Hepatocyte (in vitro differentiated cells): Measurements from ENCODE around the gene MAN2A1. TPM values are rescaled to one million over a fixed set of nuclear protein-coding genes. Genes with fewer than 3 reads are reported as not detected.

Source experiments
- DNase-seq: peaks from one replicate; pipeline ENCODE4 v3.0.0-alpha.2; 2016; ENCODE audit warnings: low spot score
- H2AFZ ChIP-seq: fragments of 200-600 bp; sonication (generic); 2 replicates; pipeline ENCODE4 v1.6.0; 2016; ENCODE audit warnings: antibody characterized with exemption, mild to moderate bottlenecking
- H3K27ac ChIP-seq: fragments of 200-600 bp; sonication (generic); 2 replicates; pipeline ENCODE4 v1.5.1; 2016; ENCODE audit warnings: mild to moderate bottlenecking
- H3K27me3 ChIP-seq: fragments of 200-600 bp; sonication (generic); 2 replicates; pipeline ENCODE4 v1.6.1; 2016
- H3K36me3 ChIP-seq: fragments of 200-600 bp; sonication (generic); replicated peaks from 2 replicates; pipeline ENCODE4 v1.5.1; 2016; ENCODE audit warnings: low read depth; ENCODE audit not compliant: insufficient read depth
- H3K4me1 ChIP-seq: fragments of 200-600 bp; sonication (generic); 2 replicates; pipeline ENCODE4 v1.5.1; 2016; ENCODE audit warnings: mild to moderate bottlenecking, moderate library complexity; ENCODE audit not compliant: insufficient read depth
- H3K4me2 ChIP-seq: fragments of 200-600 bp; sonication (generic); 2 replicates; pipeline ENCODE4 v1.6.0; 2016
- H3K4me3 ChIP-seq: fragments of 200-600 bp; sonication (generic); 2 replicates; pipeline ENCODE4 v1.5.1; 2016; ENCODE audit warnings: mild to moderate bottlenecking
- H3K79me2 ChIP-seq: fragments of 200-600 bp; sonication (generic); 2 replicates; pipeline ENCODE4 v1.6.0; 2017; ENCODE audit warnings: mild to moderate bottlenecking
- H3K9me2 ChIP-seq: fragments of 200-600 bp; sonication (generic); replicated peaks from 2 replicates; pipeline ENCODE4 v1.6.0; 2017; ENCODE audit warnings: mild to moderate bottlenecking; ENCODE audit not compliant: insufficient read depth
- H3K9me3 ChIP-seq: fragments of 200-600 bp; sonication (generic); 2 replicates; pipeline ENCODE4 v1.5.1; 2016; ENCODE audit warnings: low read depth, mild to moderate bottlenecking
- H4K20me1 ChIP-seq: fragments of 200-600 bp; sonication (generic); 2 replicates; pipeline ENCODE4 v1.6.0; 2016; ENCODE audit warnings: mild to moderate bottlenecking; ENCODE audit not compliant: insufficient read depth, poor library complexity, severe bottlenecking
- CTCF ChIP-seq: fragments of 200-600 bp; sonication (generic); IDR thresholded peaks from 2 replicates; pipeline ENCODE4 v1.5.1; 2016; ENCODE audit warnings: antibody characterized with exemption, mild to moderate bottlenecking; ENCODE audit not compliant: poor library complexity
- EZH2 ChIP-seq: fragments of 200-600 bp; sonication (generic); IDR thresholded peaks from 2 replicates; pipeline ENCODE4 v1.6.1; 2016; ENCODE audit warnings: antibody characterized with exemption, mild to moderate bottlenecking, borderline replicate concordance
- EZH2phosphoT487 ChIP-seq: fragments of 200-600 bp; sonication (generic); IDR thresholded peaks from one replicate; pipeline ENCODE4 v1.6.1; 2018; ENCODE audit warnings: antibody characterized with exemption, mild to moderate bottlenecking, low read depth, moderate library complexity; ENCODE audit not compliant: unreplicated experiment, severe bottlenecking
- WGBS: methylation state at CpG from one replicate; pipeline ENCODE4 v1.1.6; 2016; ENCODE audit warnings: low lambda C conversion rate; ENCODE audit errors: missing lambda C conversion rate; 5-methylcytosine and 5-hydroxymethylcytosine counted together
- polyA plus RNA-seq: library from polyadenylated mRNA; unstranded; fragments of >200 nt; fragmentation: Nextera tagmentation; extraction: Ambion mirVana; gene quantifications from 2 replicates; pipeline ENCODE4 v1.2.1, GENCODE V29; 2016
- total RNA-seq: library from RNA; depleted of rRNA; stranded (reverse); fragments of >200 nt; gene quantifications from 2 replicates; pipeline ENCODE4 v1.2.3, GENCODE V29; 2014

The MAN2A1 gene
- total and polyA plus RNA-seq, 2 experiments from 2014 or later: 31.5 to 150 TPM

- H3K27me3 ChIP-seq: no peaks in the 10 kb centered on the region
- no peak for DNase-seq
- peaks cover 3% of the 10 kb centered on the region for H3K4me1 ChIP-seq
- no peaks in the 10 kb centered on the region for H4K20me1 ChIP-seq
- H3K27ac ChIP-seq: no peak overlapping the region
- no peak overlapping the region for H3K4me3 ChIP-seq
- H3K9me2 ChIP-seq: no peaks in the 10 kb centered on the region
- no peak overlapping the region for H2AFZ ChIP-seq
- 100% methylated on average over 1 of the region's 1 CpG for WGBS
- TF ChIP-seq EZH2phosphoT487 (no peak), CTCF (no peak), EZH2 (no peak)
- H3K36me3 ChIP-seq: no peaks in the 10 kb centered on the region
- peaks cover 7% of the 10 kb centered on the region for H3K9me3 ChIP-seq
- H3K4me2 ChIP-seq: no peak overlapping the region
- H3K79me2 ChIP-seq: peaks cover 40% of the 10 kb centered on the region
Observed at GRCh38 chr5:109762821-109763220, 73.1 kb downstream of the MAN2A1 start.

GRCh38 chr5:109767184-109767995 is 77.7 kb downstream of the MAN2A1 start:
- Histone ChIP-seq H3K79me2 (peaks cover 24% of the 10 kb centered on the region), H3K4me1 (no peaks in the 10 kb centered on the region), H3K9me3 (no peaks in the 10 kb centered on the region), H4K20me1 (no peaks in the 10 kb centered on the region), H3K27me3 (no peaks in the 10 kb centered on the region), H2AFZ (no peak overlapping the region), H3K27ac (no peak overlapping the region), H3K4me3 (no peak overlapping the region), H3K36me3 (no peaks in the 10 kb centered on the region), H3K4me2 (no peak overlapping the region), H3K9me2 (no peaks in the 10 kb centered on the region)
- no peak for TF ChIP-seq EZH2phosphoT487
- TF ChIP-seq EZH2: no peak
- DNase-seq: no peak
- WGBS: 89% methylated on average over 4 of the region's 4 CpGs

- no peak overlapping the region for H3K27ac ChIP-seq
- no peak for TF ChIP-seq CTCF
- TF ChIP-seq EZH2phosphoT487: no peak
- no peak for TF ChIP-seq EZH2
- H3K9me2 ChIP-seq: no peaks in the 10 kb centered on the region
- no peaks in the 10 kb centered on the region for H3K4me1 ChIP-seq
- H3K79me2 ChIP-seq: peaks cover 24% of the 10 kb centered on the region
- H3K27me3 ChIP-seq: no peaks in the 10 kb centered on the region
- no peak overlapping the region for H3K4me2 ChIP-seq
- H3K36me3 ChIP-seq: no peaks in the 10 kb centered on the region
- DNase-seq: no peak
- no peak overlapping the region for H3K4me3 ChIP-seq
- no peaks in the 10 kb centered on the region for H3K9me3 ChIP-seq
- H2AFZ ChIP-seq: no peak overlapping the region
- no peaks in the 10 kb centered on the region for H4K20me1 ChIP-seq
- 91% methylated on average over 4 of the region's 4 CpGs for WGBS
Observed at GRCh38 chr5:109767997-109768396, 78.3 kb downstream of the MAN2A1 start.

GRCh38 chr5:109769597-109770291 is 80.0 kb downstream of the MAN2A1 start:
- no peaks in the 10 kb centered on the region for H4K20me1 ChIP-seq
- no peak overlapping the region for H3K27ac ChIP-seq
- H2AFZ ChIP-seq: no peak overlapping the region
- H3K79me2 ChIP-seq: peaks cover 19% of the 10 kb centered on the region
- H3K36me3 ChIP-seq: no peaks in the 10 kb centered on the region
- DNase-seq: no peak
- 93% methylated on average over 7 of the region's 7 CpGs for WGBS
- H3K4me1 ChIP-seq: no peaks in the 10 kb centered on the region
- H3K4me3 ChIP-seq: no peak overlapping the region
- no peak overlapping the region for H3K4me2 ChIP-seq
- no peaks in the 10 kb centered on the region for H3K27me3 ChIP-seq
- no peak for TF ChIP-seq CTCF
- no peak for TF ChIP-seq EZH2
- TF ChIP-seq EZH2phosphoT487: no peak
- H3K9me3 ChIP-seq: no peaks in the 10 kb centered on the region
- no peaks in the 10 kb centered on the region for H3K9me2 ChIP-seq
